H1 (cell line): ENCODE results near the gene PARG.
"Not testable (repeated sequence)": the region's sequence is repeated elsewhere in the genome, so short reads cannot be mapped to it uniquely, and the experiment has no call there.

Experiments used
- EZH2 ChIP-seq: fragments of 200-600 bp; sonication (generic); IDR thresholded peaks from 2 replicates; pipeline ENCODE4 v1.7.1; 2012; ENCODE audit warnings: low read depth, mild to moderate bottlenecking, moderate library complexity, low read length, inconsistent platforms; ENCODE audit not compliant: severe bottlenecking
- GABPA ChIP-seq: IDR thresholded peaks from 2 replicates; pipeline ENCODE4 v1.6.1; 2011; ENCODE audit warnings: mild to moderate bottlenecking, low read length, moderate library complexity, borderline replicate concordance; ENCODE audit not compliant: insufficient read depth
- MAX ChIP-seq: IDR thresholded peaks from 2 replicates; pipeline ENCODE4 v1.6.1; 2012; ENCODE audit warnings: inconsistent platforms
- ZNF274 ChIP-seq: IDR thresholded peaks from 2 replicates; pipeline ENCODE4 v1.7.0; 2012; ENCODE audit warnings: low read length, borderline replicate concordance; ENCODE audit errors: extremely low read depth

- TF ChIP-seq GABPA, MAX, ZNF274, EZH2: not testable (repeated sequence)
Measured at GRCh38 chr10:49972094-49972493, 30.3 kb upstream of the PARG start.
